Heart left ventricle (tissue), 13 donors: Measurements from ENCODE around the gene LYPD8.

ENCODE experiments used
- POLR2A ChIP-seq, 2 donors: fragments of 450-650 bp; IDR thresholded peaks; one replicate each; pipeline ENCODE4 v1.6.1; 2017; ENCODE audit warnings: antibody characterized with exemption in 2 of 2, mild to moderate bottlenecking in 2 of 2, moderate library complexity in 2 of 2
- TF ChIP-seq, protein P1 (sequence below), 12 donors: fragments of 200-600 bp; sonication (generic) in 4 of 12; IDR thresholded peaks; one replicate each; pipeline versions ENCODE4 v1.5.0 to v1.8.0; 2018 to 2022; ENCODE audit warnings: antibody characterized with exemption in 12 of 12, mild to moderate bottlenecking in 5 of 12
- donor health status: ischemic (EF 13 %, LVEDD 7.1; RV severe dilation, severe dysfunction).
- donor health status: DM: no; HTN: yes; CAD: no.
- donor health status: DM: no; HTN: no; CAD: no.
- donor health status: ischemic (EF 25% LVEDD 6.9; RV normal size, moderate dysfunction).
- donor health status: ischemic (EF 25% LVEDD 5.7; RV mildly dilated, moderate dysfunction).
- donor health status: ischemic (EF 35%, LVEDD 5.7; RV mildly dilated, moderate dysfunction).
- donor health status: nonischemic (EF 11% LVEDD 7.7; RV severe dilation, severe dysfunction).
- donor health status: DM: yes; HTN: yes; CAD: no.
- donor health status: PGD.
- donor health status: ischemic (EF 29% LVEDD 5.4; RV normal size, mild dysfunction).
- donor health status: nonischemic (EF 23%, LVEDD 6.1; RV moderate dilation, normal function).

DNA sequence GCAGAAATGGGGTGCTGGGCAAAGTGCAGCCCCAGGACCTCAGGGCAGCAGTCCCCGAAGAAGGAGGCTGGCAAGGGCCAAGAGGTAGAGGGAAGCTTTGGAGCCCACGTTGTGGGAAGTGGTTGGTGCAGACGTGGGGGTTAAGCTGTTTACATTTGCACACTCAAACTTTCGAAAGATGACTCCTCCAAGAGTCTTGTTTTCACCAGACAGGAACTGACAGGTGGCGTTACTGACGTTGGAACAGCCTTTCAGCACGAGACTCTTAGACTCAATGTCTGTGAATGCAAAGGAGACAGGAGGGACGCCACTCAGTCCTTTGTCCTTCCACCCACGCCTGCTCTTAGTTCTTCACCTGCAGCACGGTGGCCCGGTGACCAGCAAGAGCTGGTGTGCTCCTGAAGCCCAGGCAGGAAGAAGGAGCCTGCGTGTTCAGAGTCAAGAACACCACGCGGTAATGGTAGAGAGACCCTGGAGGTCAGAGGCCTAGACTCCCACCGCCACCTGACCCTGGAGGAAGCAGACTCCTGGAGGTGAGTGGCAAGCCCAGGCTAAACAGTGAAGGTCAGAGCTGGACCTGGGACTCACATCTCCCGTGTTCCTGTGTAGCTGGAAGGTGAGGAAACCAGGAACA lies 15.9 kb downstream of the LYPD8 start:
- TF ChIP-seq, protein P1, sequence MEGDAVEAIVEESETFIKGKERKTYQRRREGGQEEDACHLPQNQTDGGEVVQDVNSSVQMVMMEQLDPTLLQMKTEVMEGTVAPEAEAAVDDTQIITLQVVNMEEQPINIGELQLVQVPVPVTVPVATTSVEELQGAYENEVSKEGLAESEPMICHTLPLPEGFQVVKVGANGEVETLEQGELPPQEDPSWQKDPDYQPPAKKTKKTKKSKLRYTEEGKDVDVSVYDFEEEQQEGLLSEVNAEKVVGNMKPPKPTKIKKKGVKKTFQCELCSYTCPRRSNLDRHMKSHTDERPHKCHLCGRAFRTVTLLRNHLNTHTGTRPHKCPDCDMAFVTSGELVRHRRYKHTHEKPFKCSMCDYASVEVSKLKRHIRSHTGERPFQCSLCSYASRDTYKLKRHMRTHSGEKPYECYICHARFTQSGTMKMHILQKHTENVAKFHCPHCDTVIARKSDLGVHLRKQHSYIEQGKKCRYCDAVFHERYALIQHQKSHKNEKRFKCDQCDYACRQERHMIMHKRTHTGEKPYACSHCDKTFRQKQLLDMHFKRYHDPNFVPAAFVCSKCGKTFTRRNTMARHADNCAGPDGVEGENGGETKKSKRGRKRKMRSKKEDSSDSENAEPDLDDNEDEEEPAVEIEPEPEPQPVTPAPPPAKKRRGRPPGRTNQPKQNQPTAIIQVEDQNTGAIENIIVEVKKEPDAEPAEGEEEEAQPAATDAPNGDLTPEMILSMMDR (IDR thresholded peaks at IDR 0.05): no peak
- TF ChIP-seq POLR2A (IDR thresholded peaks at IDR 0.05): no peak
